ENCODE measurements around the gene TPGS1.

- no peak for TF ChIP-seq RAD21 (IDR thresholded peaks at IDR 0.05; ENCODE audit: low read depth)
- no peak for TF ChIP-seq CEBPB (IDR thresholded peaks at IDR 0.05)
- no peak for TF ChIP-seq TEAD4 (IDR thresholded peaks at IDR 0.05)
- TF ChIP-seq EP300 (IDR thresholded peaks at IDR 0.05; ENCODE audit: borderline replicate concordance): no peak
- TF ChIP-seq REST (IDR thresholded peaks at IDR 0.05; ENCODE audit: low read depth): no peak
These were observed 52.8 kb downstream of the TPGS1 start for GRCh38 chr19:560121-560520.
